Testis (tissue), 2 donors: ENCODE measurements around the gene LDHB.

ENCODE experiments used
- CTCF ChIP-seq, 3 experiments: fragments of 450-650 bp in 2 of 3; fragments of 200-600 bp in 1 of 3; sonication (generic) in 1 of 3; IDR thresholded peaks; one replicate each; pipeline ENCODE4 v1.5.1; 2016 to 2019; ENCODE audit warnings: antibody characterized with exemption in 3 of 3, mild to moderate bottlenecking in 2 of 3, moderate library complexity in 1 of 3
- POLR2A ChIP-seq: fragments of 450-650 bp; IDR thresholded peaks from one replicate; pipeline ENCODE4 v1.6.1; 2017; ENCODE audit warnings: antibody characterized with exemption, mild to moderate bottlenecking, moderate library complexity

- TF ChIP-seq CTCF (IDR thresholded peaks at IDR 0.05), result no peak
- TF ChIP-seq POLR2A, result no peak
Observed at GRCh38 chr12:21677622-21678277, 20.1 kb upstream of the LDHB start.
